ENCODE results near the gene FRMD4B.

Gene FRMD4B

GRCh38 chr3:69251078-69251805, 134.6 kb downstream of the FRMD4B start:
- no peak overlapping the region for H3K4me3 ChIP-seq (ENCODE audit: control insufficient read depth, low read depth, low read length)
- DNase-seq (ENCODE audit: low read depth), result no peak
- TF ChIP-seq CTCF (IDR thresholded peaks at IDR 0.05; ENCODE audit: control insufficient read depth, insufficient read depth, low read depth, low read length, missing control alignments), result no peak

GRCh38 chr3:69250014-69250413, 135.9 kb downstream of the FRMD4B start:
- no peak overlapping the region for H3K4me3 ChIP-seq (ENCODE audit: control insufficient read depth, low read depth, low read length)
- DNase-seq (ENCODE audit: low read depth), result peak; percentile 18
- no peak for TF ChIP-seq CTCF (IDR thresholded peaks at IDR 0.05; ENCODE audit: control insufficient read depth, insufficient read depth, low read depth, low read length, missing control alignments)

GRCh38 chr3:69249001-69249400, 136.9 kb downstream of the FRMD4B start:
- TF ChIP-seq CTCF (IDR thresholded peaks at IDR 0.05; ENCODE audit: control insufficient read depth, insufficient read depth, low read depth, low read length, missing control alignments), result no peak
- DNase-seq (ENCODE audit: low read depth), result no peak

GRCh38 chr3:69248436-69248835, 137.5 kb downstream of the FRMD4B start:
- no peak for DNase-seq (ENCODE audit: low read depth)
- no peak for TF ChIP-seq CTCF (IDR thresholded peaks at IDR 0.05; ENCODE audit: control insufficient read depth, insufficient read depth, low read depth, low read length, missing control alignments)
- no peak overlapping the region for H3K4me3 ChIP-seq (ENCODE audit: control insufficient read depth, low read depth, low read length)

More at GRCh38 chr3:69249001-69249400, 136.9 kb downstream of the FRMD4B start:
- no peak overlapping the region for H3K4me3 ChIP-seq (ENCODE audit: control insufficient read depth, low read depth, low read length)

- DNase-seq (ENCODE audit: low read depth), result no peak
- TF ChIP-seq CTCF (IDR thresholded peaks at IDR 0.05; ENCODE audit: control insufficient read depth, insufficient read depth, low read depth, low read length, missing control alignments), result no peak
- H3K4me3 ChIP-seq (ENCODE audit: control insufficient read depth, low read depth, low read length), result no peak overlapping the region
Observed at GRCh38 chr3:69246612-69247011, 139.3 kb downstream of the FRMD4B start.

- no peak for DNase-seq (ENCODE audit: low read depth)
- TF ChIP-seq CTCF (IDR thresholded peaks at IDR 0.05; ENCODE audit: control insufficient read depth, insufficient read depth, low read depth, low read length, missing control alignments), result no peak
- no peak overlapping the region for H3K4me3 ChIP-seq (ENCODE audit: control insufficient read depth, low read depth, low read length)
Observed at GRCh38 chr3:69244039-69244438, 141.8 kb downstream of the FRMD4B start.
